NCI-H187 (cell line): ENCODE data around the gene FGD5.

Source experiments
- DNase-seq, 2 experiments: peaks; one replicate each; lab custom pipeline; 2025; lab: John Stamatoyannopoulos, UW

FGD5 gene

GRCh38 chr3:14907043-14907966 lies 88.5 kb downstream of the FGD5 start:
- DNase-seq: no peak

- no peak for DNase-seq
Measured at GRCh38 chr3:14909250-14909649, 90.5 kb downstream of the FGD5 start.

DNA sequence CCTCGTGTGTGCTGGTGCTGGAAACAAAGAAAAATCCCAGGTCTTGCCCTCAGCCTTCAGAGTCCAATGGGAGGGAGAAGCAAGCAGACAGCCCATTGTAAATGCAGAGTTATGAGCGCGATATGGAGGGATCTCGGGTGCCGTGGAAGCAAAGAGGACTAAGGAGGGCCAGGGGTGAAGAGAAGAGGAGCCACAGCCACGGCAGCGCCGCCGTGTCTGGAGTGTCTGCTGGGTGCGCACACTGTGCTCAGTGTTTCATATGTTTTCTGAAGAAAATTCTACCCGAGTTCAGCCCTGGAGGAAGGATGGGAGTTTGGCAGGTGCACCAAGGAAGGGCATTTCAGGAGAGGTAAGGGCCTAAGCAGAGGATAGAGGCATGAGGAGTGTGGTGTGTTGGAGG lies 92.9 kb downstream of the FGD5 start:
- no peak for DNase-seq

DNA sequence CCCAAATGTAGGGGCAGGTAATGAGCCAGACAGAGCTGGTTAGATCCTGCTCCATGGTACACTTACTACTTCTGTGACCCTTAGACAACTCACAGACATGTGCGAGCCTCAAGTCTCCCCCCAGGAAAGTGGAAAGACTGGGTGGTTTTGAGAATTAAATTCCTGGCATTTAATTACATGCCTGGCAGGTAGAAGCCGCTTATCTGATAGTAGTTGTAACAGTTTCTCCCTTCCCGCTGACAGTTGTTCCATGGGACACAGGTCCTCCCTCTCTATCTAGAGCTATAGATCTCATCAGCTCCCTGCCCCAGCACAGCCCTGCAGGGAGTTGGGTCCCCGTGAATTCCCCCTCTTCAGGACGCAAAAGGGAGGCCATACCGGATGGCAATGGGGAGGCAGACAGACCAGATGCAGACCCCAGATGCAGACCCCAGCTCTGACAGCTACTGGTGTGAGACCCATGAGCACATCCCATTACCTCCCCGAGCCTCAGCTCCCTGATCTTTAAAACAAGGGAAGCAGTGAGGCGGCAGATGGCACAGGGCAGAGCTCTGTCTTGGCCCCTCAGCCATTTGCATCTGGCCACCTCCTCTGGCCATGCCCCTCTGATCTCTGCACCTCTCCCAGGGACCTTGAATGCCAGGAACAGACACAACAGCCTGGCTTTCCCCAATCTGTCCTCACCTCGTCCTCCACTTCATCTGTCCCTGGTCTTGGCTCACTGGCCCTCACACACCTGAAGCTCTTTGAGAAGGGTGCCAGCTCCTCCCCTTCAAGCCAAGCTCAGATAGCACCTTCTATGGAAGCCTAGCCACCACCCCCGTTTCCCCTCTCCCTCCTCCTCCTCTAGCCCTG lies 94.5 kb downstream of the FGD5 start:
- DNase-seq: no peak

GRCh38 chr3:14913926-14914778 lies 95.4 kb downstream of the FGD5 start:
- no peak for DNase-seq

DNA sequence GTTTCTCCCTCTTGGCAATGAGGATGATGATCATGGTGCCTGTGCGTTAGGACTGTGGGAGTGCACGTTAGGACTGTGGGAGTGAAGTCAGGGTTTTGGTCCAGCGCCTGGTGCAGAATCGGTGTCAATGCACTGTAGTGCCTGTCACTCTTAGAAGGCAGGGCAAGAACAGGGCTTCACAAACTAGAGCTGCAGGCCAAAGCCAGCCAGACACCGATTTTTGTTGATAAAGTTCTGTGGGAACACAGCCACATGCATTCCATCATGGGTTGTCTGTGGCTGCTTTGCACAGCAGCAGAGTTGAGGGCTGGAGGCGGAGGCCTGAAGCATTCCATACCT lies 96.0 kb downstream of the FGD5 start:
- DNase-seq: no peak

- DNase-seq: no peak
Measured at GRCh38 chr3:14915636-14916222, 97.0 kb downstream of the FGD5 start.

- no peak for DNase-seq
Measured at GRCh38 chr3:14918356-14918860, 99.6 kb downstream of the FGD5 start.

GRCh38 chr3:14920536-14920935 lies 101.8 kb downstream of the FGD5 start:
- no peak for DNase-seq

- peak; percentile 5 to 47 for DNase-seq
Measured at GRCh38 chr3:14921034-14921616, 102.4 kb downstream of the FGD5 start.

- no peak for DNase-seq
Measured at GRCh38 chr3:14921811-14922705, 103.3 kb downstream of the FGD5 start.

GRCh38 chr3:14922863-14923262 lies 104.1 kb downstream of the FGD5 start:
- no peak for DNase-seq

DNA sequence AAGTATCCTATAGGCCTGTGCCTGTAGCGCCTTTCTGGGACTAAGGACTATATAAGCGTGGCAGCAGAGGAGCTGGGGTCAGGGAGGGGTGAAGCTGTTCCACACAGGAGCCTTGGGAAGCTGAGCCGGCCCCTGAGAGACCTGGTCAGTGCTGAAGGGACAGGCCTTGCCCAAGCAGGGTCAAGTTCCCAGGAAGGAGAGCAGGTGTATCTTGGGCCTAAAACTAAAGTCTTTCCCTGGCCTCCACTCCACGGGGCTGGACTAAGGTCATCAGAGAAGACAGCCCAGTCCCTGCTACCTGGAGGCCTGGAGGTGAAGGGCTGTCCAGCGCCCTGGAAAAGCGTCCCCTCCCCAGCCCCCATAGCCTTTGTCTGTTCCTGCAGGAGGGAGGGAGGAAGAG lies 104.7 kb downstream of the FGD5 start:
- no peak for DNase-seq

- DNase-seq: no peak
Measured at GRCh38 chr3:14925729-14926591, 107.2 kb downstream of the FGD5 start.

DNA sequence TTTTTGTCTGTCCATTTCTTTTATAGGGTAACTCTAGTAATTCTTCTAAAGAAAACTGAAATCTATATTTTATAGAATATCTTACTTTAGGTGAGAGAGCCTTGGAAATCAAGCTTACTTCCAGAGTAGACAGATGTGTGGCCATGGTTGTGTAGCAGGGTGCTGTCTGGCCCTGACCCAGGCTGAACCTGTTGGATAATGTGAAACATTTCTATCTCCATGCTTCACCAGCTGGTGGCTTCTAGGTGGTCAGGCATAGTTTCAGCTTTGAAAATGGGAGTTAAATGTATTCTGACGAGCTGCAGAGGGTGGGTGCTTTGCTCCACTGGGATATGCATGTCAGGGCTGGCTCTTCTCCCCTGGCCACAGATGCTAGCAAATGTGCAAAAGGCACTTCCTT lies 107.8 kb downstream of the FGD5 start:
- DNase-seq: no peak

GRCh38 chr3:14927308-14927707 lies 108.5 kb downstream of the FGD5 start:
- no peak for DNase-seq

GRCh38 chr3:14929310-14930074 lies 110.7 kb downstream of the FGD5 start:
- no peak for DNase-seq

- DNase-seq: no peak
Measured at GRCh38 chr3:14933820-14934425, 115.2 kb downstream of the FGD5 start.
